Stimulated activated CD8-positive, alpha-beta memory T cell treated with anti-CD3 and anti-CD28 coated beads, Interleukin-4, amount 100 ng/mL, for 4 hours (primary cell): ENCODE measurements around the gene NCKAP5.

Experiments
- DNase-seq, 2 donors: peaks; one replicate each; pipeline ENCODE4 v3.0.0-alpha.2; 2020; ENCODE audit warnings: low read depth in 2 of 2, low spot score in 1 of 2

NCKAP5 gene

DNA sequence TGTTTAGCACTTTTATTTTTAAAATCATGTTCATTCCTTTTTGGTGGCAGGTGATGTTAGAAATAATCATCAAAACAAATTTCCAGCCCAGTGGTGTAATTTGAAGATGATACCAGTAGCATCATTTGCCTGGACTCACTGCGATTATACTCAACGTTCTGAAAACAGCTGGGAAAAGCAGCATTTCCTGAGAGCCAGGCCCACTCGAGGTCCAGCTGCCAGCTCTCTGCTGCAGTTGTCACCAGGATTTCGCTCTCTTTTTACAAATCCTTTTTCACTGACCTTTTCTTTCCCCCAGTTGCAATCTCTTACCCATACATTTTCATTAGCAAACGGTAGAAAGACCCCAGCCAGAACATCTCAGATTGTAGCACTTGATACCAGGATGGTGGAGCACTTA is 787.6 kb downstream of the NCKAP5 start:
- DNase-seq, result no peak

DNA sequence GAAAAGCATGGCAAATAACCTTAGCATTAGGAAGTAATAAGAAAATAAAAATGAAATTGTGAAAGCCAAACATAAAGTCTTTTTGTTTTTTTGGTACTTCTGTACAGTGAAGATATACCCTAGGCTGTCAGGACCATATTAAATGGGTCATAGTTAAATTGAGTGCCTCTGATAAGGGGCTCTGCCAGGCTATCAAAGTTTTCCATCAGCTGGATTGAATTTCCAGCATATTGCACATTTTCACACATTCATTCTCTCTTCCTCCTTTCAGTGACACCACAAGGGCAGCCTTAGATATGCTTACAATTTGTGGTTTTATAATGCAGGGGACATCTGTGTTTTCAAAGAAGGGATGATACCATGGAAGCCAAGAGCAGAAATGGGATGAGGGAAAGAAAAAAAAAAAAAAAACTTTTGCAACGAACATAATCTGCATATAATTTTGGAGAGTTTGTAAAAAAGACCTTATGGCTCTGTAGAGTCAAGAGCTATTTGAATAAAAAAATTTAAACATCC is 789.0 kb downstream of the NCKAP5 start:
- no peak for DNase-seq

DNA sequence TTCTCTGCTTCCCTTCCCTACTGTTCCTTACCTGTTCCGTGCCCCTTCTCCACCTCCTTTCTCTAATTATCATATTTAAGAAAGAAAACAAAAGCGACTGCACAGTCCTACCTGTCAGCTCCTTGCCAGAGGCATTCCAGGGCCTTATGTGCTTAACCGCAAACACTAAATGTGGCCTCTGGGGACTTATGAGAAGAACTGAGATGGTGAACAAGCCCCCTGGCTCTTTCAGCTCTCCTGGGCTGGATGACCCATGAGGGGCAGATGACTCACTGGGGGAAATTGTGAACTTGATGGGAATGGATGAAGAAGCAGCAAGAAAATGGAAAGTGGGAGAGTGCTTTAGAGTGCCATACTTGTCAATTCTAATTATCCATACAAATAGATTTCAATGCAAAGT is 792.0 kb downstream of the NCKAP5 start:
- DNase-seq, result no peak

DNA sequence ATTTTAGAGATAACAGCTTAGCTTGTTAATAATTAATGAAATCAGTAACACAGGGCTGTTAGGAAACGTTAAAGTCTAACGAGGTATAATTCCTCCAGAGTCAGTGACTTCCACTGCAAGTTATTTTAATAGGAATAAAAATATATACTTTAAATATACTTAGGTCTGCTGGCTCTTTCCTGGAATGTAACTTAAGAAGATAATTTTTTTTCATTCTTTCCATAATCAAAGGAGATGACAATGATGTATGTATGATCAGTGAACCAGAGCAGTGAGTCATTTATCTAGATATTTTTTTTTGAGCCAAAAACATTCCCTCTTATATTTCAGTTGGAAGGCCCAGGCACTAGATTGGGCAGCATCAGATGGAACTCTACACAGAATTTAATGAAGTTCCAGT is 794.1 kb downstream of the NCKAP5 start:
- no peak for DNase-seq

DNA sequence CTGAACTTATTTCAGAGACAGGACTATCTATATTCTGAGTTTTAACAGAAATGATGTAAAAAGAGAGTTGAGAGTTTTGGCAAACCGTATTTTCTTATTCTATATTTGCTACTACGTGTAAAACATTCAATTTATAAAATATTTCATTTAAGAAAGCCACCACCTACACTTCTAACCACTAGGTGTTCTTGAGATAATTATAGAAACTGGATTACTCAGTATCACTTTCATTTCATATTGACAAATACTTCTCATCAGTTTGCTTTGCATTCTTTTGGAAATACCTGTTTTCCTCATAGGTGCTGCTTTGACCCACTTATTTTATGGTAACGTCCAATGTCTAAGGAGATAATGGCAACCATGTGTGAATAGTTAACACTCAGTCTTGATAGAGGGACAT is 794.9 kb downstream of the NCKAP5 start:
- no peak for DNase-seq

DNA sequence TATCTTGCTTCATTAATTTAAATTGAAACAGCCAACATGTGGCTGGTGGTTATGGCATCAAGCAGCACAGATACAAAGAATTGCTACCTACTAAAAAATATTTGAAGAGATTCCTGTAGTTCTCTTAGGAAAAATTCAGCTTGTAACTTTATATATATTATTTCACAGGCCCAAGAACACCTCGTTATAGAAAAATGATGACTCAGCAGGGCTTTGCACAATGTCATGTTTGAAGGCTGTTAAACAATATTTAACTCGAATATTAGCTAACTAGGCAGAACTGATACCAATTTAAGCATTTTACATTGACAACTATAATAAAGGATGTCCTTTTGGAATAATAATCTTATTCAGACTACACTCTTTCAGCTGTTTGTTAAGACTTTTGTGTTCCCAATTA is 795.9 kb downstream of the NCKAP5 start:
- DNase-seq, result no peak

DNA sequence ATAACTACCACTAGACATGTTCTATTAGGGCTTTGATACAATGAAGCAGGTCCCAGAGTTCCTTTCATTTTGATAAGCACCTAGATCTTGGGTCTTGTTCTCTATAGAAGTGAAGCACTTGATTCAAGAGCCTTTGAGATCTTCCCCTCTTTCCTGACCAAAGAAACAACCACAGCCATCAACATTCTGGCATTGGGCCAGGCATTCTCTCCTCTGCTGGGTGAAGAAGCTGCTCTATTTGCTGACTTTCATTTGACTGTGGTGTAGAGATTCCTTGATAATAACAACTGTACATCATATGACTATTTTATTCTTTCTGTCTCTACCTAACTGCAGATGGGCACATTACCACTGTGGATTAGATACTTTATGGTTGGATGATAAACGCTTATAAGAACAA is 801.7 kb downstream of the NCKAP5 start:
- DNase-seq, result no peak

DNA sequence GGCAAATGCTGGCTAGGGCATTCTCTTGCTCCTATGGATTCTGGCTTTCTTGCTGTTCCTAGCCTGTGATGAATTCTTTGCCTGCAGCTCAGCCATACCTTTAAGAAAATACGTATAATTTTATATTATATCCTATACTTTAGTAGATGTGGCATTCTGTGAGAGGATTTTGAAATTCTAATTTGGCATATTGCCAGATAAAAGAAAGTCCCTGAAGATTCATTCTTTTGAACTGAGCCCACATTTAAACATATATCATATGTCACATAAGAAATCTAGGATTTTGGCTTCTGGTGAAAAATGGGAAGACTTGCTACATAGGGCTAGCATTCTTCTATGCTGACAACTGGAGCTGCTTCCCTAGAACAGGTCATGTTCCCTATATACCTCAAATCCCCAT is 806.8 kb downstream of the NCKAP5 start:
- no peak for DNase-seq

DNA sequence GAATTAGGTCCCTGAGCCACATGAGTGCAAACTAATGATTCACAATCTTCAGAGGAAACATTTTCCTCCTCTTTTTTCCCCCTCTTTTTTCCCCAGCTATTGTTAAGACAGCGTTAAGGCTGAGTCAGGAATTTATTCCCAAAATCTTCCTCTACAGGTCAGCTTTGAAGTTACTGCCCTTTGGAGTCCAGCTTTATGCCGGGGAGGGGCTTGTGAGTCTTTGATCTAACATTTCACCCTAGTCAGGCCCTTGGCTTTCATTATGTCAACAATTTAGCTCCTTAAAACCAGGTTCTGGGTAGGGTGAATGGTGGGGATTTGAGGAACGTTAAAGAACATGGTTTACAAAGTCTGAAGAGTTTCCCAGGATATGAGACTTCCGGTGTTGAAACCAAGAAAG is 807.3 kb downstream of the NCKAP5 start:
- DNase-seq, result no peak

DNA sequence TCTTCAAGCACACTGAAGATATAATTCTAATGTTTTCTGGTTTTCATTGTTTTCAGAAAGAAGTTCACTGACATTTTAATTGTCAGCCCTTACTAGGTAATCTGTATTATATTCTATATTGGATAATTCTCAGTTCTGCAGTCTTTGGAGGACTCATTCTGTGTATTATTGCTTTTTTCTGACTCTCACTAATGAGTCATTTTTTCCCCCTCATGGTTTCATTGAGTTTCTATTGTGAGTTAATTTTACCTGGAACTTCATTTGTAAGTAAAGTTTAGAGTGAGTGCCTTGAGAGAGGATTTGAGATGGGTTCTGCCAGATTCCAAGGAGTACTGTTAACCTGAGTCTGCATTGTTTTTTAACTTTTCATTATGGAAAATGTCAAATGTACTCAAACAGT is 807.9 kb downstream of the NCKAP5 start:
- no peak for DNase-seq

DNA sequence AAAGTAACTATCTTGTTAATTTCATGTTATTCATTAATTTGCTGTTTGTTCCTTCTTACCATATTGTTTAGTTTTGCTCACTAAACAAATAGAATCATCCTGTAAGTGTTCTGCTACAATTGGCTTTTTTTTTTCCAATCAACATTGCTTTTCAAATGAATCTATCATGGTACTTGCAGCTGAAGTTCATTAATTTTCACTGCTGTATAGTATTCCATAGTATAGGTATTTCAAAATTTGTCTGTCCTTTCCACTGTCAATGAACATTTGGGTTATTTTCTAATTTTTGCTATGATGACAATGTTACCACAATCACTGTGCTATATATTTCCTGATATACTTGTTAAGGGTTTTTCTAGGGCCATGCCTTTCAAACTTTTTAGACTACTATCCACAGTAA is 809.3 kb downstream of the NCKAP5 start:
- no peak for DNase-seq

DNA sequence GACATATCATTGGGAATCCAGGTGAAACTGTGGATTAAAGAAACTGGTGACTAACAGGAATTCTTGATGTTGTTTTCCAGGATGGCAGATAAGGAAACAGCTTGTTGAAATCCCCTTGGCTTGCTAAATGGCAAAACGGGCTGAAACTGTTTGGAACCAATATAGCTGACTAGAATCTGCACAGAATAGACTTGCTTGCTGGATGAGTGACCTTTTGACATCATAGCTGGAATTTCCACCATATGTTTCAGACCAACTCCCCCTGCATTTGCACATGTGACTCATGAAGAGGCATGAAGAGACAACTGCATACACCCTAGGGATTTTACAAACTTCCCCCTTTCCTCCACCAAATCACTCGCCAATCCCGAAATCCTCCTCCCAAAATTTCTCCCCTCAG is 810.6 kb downstream of the NCKAP5 start:
- no peak for DNase-seq

DNA sequence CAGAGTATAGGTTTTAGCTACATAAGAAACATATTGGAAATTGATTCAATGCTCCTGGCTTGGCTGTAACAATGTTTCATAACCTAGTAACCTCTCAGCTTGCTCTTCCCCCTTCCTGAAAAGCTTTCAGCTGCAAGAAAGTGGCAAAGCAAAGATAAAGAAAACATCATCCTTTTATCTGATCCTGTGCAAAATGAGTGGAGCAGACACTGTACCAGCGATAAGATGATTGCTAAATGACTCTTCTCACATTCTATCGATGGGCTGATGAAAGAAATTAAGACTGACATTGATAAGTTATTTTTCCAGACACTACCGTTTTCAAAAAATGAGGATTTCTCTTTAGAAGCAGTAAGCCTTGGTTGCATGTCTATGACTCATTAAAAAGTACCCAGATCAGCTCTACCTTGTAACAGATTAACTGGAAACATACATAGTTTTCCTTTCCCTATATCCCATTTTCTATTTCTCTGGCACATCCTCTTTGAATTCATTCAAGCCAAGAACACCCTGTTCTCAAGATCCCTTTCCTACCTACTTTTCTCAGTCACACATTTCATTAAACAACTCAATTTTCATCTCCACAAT is 811.2 kb downstream of the NCKAP5 start:
- DNase-seq, result no peak

DNA sequence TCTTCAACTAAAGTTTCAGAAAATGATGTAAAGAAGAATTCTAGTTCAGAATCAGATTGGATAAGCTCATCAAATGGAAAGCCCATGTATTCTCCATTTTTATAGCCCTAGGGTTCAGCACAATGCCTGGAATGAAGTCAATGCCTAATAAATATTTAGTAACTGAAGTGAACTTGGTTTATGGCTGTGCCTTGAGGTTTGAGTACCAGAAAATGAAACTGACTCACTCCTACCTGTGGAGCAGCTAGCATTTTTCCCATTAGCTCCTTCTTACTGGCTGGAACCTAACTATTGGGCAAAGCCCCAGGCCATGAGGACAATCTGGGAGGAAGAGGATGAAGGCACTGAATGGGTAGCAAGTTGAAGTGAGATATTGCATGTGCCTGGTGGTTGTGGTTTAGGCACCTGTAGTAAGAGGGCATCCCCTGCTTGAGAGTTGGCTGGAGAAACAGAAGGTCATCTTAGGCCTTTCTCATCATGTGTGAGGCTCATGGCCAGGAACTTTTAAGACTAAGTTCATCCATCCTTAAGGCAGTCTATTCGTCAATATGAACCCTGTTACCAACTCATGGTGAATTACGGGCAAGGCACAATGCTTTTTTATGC is 813.3 kb downstream of the NCKAP5 start:
- DNase-seq, result no peak

DNA sequence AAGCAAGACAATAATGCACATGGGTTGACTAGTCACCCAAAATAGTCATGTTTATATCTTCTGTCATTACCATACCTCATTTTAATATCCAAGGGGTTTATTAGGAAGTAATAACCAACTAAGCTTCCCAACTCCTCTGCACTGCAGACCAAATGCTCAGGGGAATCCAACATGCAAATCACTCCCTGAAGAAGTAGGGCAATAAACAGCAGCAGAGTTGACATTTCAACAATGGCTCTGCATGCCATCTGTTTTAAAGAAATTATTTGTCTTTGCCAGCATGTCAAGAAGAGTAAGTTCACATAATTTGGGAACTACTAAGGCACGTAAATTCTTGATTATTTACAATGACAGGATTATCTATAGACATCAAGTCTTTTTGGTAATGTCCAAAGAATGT is 813.9 kb downstream of the NCKAP5 start:
- DNase-seq, result no peak

DNA sequence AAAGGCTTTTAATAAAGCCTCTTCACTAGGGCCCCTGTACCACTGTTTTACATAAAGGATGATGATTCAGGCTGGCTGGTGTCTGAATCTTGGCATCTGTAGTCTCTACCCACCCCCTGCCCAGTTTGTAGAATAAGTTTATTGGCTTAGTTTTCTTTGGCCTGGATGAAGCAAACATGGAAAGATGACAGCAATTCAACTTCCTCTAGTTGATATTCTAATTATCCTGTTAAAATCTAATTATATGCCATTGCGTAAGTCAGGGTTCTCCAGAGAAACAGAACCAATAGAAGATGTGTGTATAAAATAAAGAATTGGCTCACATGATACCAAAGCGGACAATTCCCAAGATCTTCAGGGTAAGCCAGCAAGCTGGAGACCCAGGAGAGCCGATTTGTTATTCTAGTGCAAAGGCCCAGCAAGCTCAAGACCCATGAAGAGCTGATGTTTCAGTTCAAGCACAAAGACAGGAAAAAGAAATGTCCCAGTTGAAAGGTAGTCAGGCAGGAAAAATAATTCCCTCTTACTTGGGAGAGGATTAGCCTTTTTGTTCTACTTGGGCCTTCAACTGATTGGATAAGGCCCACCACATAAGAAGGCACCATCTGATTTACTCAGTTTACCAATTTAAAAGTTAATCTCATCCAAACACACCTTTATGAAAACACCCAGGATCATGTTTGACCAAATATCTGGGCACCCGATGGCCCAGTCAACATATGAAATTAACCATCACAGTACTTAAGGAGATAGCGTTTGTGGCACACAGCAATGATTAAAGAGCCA is 815.6 kb downstream of the NCKAP5 start:
- no peak for DNase-seq

DNA sequence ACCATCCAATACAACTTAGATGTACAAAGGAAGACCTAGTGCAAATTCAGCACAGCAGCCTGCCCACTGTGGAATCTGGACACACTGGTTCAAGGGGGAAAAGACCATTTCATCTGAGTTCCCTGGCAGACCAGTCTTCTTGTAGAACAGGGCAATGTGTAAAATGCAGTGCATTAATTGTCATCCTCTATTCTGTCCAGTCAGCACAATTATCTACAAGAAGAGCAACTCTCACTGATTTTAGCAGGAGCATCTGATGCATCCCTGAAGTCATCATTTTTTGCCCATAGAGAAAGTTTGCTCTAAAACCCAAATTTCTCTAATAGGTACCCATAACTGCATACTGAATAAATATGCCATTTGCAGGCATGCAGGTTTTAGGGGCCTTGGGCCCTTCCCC is 816.4 kb downstream of the NCKAP5 start:
- DNase-seq, result no peak

DNA sequence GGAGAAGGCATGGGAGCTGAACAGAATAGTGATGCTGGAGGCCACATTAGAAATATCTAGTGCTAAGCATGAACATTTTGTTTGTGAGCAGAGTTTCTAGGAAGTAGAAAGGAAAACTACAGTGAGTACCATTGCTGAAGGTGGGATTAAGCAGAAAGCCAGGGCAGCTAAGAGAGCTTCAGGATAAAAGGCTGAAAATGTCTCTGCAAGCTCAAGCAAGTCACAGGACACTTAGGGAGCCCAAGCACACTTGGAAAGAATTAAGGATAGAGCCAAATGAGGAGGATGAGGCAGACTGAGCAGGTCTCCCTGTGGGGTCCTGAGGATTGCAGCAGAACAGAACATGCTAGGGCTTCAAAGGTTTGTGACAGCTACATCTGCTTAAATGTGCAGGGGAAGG is 817.7 kb downstream of the NCKAP5 start:
- DNase-seq, result no peak

DNA sequence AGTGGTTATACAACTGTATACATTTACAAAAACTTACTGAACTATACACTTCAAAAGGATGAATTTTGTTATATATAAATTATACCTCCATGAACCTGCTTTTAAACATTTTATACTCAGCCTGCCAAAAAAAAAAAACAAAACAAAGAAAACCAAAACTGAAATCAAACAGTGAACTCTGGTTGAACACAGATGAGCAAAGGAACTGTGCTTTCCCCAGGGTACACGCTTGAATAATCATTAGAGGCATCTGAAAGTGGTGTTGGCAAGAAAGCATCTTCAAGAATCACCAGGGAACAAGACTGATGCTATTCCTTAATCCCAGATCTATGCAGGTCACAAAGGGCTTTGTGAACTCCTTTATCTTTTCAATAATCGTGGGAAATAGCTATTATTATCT is 821.2 kb downstream of the NCKAP5 start:
- no peak for DNase-seq

DNA sequence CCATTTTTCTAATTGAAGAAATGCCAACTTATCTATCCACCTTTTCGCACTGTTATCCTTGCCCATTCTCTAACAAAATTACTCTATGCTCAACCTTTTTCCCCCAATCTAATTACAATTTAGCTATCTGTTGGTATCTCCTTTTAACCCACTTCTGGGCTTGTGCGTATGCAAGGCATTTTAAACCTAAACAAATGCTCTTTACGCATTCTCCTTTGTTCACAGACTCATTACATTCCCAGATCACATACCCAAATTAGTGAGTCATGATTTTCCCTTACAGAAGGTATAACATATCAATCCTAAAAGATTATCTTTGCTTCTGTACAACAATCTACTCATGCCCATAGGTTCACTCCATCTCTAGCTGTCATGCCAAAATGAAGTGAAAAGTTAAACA is 826.5 kb downstream of the NCKAP5 start:
- no peak for DNase-seq

DNA sequence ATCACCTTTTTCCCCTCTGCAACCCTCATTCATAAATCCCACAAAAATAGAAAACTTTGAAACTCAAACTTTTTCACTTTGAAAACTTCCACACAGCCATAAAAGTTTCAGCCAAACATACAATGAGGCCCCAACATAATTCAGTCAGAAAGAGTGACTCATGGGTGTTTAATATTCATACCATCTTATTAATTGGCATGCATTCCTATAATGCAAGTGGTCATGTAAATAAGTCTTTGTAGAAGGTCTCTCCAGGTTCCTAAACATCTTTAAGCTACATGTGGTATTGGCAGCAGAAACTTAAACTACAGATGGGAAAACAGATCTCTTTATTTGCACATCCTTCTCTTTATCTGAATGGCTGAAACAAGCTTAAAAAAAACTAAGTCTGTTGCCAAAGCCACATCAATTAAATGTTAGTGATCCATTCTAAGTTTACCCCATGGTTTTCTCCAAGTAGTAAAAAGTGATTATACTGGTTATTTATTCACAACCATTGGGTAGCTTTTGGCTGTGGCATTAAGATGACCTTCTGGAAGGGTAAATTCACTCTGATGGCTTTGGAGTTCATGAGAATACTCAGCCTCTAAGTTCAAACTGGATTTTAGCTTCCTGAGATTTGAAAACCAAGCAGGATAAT is 828.1 kb downstream of the NCKAP5 start:
- no peak for DNase-seq

DNA sequence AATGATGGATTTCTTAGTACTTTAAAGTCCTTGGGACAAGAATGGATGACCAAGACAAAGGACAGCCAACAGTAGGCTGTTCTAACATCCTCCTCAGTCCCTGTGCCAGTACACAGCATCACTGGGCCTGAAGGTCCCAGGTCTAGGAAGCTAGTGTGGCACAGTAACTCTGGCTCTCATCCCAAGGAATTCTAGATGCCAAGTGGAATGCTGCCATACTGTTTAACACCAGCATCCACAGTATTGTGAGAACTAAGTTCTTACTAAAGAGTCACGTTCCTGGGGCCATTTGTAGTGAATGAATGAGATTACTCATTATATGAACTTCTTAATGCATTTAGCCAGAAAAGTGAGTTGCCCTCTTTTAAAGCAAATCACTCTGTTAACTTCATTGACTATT is 830.0 kb downstream of the NCKAP5 start:
- no peak for DNase-seq
